C4-2B (cell line): ENCODE results near the gene OSTN.

Experiments
- H3K27ac ChIP-seq: fragments of 450-650 bp; 2 replicates; pipeline ENCODE4 v1.5.1; 2017
- ZFX ChIP-seq: fragments of 450-650 bp; IDR thresholded peaks from 2 replicates; pipeline ENCODE4 v1.6.1; 2017
- TF ChIP-seq, protein P1 (sequence below): fragments of 450-650 bp; conservative IDR thresholded peaks from 2 replicates; pipeline ENCODE4 v1.5.1; 2017; ENCODE audit warnings: mild to moderate bottlenecking

OSTN gene

GRCh38 chr3:191300422-191300821 is 101.4 kb downstream of the OSTN start:
- TF ChIP-seq, protein P1, sequence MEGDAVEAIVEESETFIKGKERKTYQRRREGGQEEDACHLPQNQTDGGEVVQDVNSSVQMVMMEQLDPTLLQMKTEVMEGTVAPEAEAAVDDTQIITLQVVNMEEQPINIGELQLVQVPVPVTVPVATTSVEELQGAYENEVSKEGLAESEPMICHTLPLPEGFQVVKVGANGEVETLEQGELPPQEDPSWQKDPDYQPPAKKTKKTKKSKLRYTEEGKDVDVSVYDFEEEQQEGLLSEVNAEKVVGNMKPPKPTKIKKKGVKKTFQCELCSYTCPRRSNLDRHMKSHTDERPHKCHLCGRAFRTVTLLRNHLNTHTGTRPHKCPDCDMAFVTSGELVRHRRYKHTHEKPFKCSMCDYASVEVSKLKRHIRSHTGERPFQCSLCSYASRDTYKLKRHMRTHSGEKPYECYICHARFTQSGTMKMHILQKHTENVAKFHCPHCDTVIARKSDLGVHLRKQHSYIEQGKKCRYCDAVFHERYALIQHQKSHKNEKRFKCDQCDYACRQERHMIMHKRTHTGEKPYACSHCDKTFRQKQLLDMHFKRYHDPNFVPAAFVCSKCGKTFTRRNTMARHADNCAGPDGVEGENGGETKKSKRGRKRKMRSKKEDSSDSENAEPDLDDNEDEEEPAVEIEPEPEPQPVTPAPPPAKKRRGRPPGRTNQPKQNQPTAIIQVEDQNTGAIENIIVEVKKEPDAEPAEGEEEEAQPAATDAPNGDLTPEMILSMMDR, result no peak
- TF ChIP-seq ZFX, result no peak
- no peak overlapping the region for H3K27ac ChIP-seq

GRCh38 chr3:191301017-191301416 is 102.0 kb downstream of the OSTN start:
- no peak overlapping the region for H3K27ac ChIP-seq
- TF ChIP-seq, protein P1, result no peak
- no peak for TF ChIP-seq ZFX

DNA sequence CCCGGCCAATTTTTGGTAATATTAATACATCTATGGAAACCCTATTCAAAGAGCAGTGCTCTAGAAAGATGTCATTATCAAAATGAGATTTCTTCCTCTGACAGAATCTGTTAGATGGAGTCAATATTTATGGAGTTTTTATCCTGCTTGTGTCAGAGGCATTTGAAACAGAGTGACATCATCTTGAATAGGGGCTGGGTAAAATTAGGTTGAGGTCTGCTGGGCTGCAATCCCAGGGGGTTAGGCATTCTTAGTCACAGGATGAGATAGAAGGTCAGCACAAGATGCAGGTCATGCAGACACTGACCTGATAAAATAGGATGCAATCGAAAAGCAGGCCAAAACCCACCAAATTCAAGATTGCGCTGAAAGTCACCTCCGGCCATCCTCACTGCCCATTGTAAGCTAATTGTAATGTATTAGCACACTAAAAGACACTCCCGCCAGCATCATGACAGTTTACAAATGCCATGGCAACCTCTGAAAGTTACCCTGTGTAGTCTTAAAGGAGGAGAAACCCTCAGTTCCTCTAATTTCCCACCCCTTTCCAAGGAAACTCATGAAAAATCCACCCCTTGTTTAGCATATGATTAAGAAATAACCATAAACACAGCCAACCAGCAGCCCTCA is 102.9 kb downstream of the OSTN start:
- no peak for TF ChIP-seq ZFX
- TF ChIP-seq, protein P1, result no peak
- H3K27ac ChIP-seq, result no peak overlapping the region

GRCh38 chr3:191302451-191302850 is 103.4 kb downstream of the OSTN start:
- no peak overlapping the region for H3K27ac ChIP-seq
- TF ChIP-seq, protein P1, result no peak
- TF ChIP-seq ZFX, result no peak

DNA sequence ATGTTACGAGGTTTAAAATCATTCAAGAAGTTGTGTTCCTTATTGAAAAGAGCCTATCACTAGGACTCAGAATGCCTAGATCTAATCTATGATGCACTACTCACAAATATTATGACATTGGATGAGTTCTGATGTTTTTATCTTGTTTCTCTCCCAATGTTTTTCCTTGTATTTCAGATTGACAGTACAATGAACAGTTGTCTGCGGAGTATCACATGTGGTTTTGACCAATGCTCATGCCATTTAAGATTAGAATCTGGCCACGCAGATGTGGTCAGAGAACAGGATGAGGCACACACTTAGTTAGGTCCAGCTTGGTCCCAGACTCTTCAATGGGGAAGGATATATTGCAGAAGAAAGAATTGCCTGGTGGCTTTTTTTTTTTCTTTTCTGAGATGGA is 104.6 kb downstream of the OSTN start:
- no peak overlapping the region for H3K27ac ChIP-seq
- TF ChIP-seq, protein P1, result no peak
- TF ChIP-seq ZFX, result no peak

DNA sequence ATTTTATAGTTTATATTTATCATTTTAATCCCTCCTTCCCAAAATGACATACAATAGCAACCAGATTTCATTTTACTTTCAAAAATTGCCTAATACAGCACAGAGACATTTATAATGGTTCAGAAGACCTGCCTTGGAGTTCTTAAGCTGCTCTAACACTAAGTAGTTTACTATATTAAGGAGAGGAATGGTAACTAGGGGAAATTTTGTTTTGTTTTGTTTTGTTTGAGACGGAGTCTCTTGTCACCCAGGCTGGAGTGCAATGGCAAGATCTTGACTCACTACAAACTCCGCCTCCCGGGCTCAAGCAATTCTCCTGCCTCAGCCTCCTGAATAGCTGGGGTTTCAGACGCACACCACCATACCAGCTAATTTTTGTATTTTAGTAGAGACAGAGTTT is 107.4 kb downstream of the OSTN start:
- TF ChIP-seq, protein P1, result no peak
- no peak for TF ChIP-seq ZFX
- no peak overlapping the region for H3K27ac ChIP-seq

GRCh38 chr3:191307341-191307740 is 108.3 kb downstream of the OSTN start:
- TF ChIP-seq, protein P1, result no peak
- no peak for TF ChIP-seq ZFX
- H3K27ac ChIP-seq, result no peak overlapping the region
